ENCODE measurements around the gene TMEM178B.

GRCh38 chr7:141150465-141150864 lies 76.6 kb downstream of the TMEM178B start:
- TF ChIP-seq GABPB1 (CRISPR knock-in tag; IDR thresholded peaks at IDR 0.05) (no peak), STAG1 (CRISPR knock-in tag; IDR thresholded peaks at IDR 0.05) (no peak), ZSCAN12 (CRISPR knock-in tag; IDR thresholded peaks at IDR 0.05) (no peak), POLR2A (IDR thresholded peaks at IDR 0.05; ENCODE audit: insufficient read depth in 1 of 2, low read depth in 2 of 2, low read length in 2 of 2) (no peak), HDAC6 (IDR thresholded peaks at IDR 0.05; ENCODE audit: low read depth, low read length) (no peak), NONO (IDR thresholded peaks at IDR 0.05) (no peak), NONO (CRISPR knock-in tag; conservative IDR thresholded peaks at IDR 0.05) (no peak), ESRRA (CRISPR knock-in tag; IDR thresholded peaks at IDR 0.05; ENCODE audit: low read depth) (no peak), CBX2 (IDR thresholded peaks at IDR 0.05; ENCODE audit: low read depth, low read length) (no peak), CBX2 (CRISPR knock-in tag; IDR thresholded peaks at IDR 0.05; ENCODE audit: low read depth) (no peak)
- TF ChIP-seq, protein P1, sequence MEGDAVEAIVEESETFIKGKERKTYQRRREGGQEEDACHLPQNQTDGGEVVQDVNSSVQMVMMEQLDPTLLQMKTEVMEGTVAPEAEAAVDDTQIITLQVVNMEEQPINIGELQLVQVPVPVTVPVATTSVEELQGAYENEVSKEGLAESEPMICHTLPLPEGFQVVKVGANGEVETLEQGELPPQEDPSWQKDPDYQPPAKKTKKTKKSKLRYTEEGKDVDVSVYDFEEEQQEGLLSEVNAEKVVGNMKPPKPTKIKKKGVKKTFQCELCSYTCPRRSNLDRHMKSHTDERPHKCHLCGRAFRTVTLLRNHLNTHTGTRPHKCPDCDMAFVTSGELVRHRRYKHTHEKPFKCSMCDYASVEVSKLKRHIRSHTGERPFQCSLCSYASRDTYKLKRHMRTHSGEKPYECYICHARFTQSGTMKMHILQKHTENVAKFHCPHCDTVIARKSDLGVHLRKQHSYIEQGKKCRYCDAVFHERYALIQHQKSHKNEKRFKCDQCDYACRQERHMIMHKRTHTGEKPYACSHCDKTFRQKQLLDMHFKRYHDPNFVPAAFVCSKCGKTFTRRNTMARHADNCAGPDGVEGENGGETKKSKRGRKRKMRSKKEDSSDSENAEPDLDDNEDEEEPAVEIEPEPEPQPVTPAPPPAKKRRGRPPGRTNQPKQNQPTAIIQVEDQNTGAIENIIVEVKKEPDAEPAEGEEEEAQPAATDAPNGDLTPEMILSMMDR (CRISPR knock-in tag; IDR thresholded peaks at IDR 0.05) = no peak
- TF ChIP-seq, protein P2, sequence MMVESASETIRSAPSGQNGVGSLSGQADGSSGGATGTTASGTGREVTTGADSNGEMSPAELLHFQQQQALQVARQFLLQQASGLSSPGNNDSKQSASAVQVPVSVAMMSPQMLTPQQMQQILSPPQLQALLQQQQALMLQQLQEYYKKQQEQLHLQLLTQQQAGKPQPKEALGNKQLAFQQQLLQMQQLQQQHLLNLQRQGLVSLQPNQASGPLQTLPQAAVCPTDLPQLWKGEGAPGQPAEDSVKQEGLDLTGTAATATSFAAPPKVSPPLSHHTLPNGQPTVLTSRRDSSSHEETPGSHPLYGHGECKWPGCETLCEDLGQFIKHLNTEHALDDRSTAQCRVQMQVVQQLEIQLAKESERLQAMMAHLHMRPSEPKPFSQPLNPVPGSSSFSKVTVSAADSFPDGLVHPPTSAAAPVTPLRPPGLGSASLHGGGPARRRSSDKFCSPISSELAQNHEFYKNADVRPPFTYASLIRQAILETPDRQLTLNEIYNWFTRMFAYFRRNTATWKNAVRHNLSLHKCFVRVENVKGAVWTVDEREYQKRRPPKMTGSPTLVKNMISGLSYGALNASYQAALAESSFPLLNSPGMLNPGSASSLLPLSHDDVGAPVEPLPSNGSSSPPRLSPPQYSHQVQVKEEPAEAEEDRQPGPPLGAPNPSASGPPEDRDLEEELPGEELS (CRISPR knock-in tag; IDR thresholded peaks at IDR 0.05) = no peak
- TF ChIP-seq, protein P3, sequence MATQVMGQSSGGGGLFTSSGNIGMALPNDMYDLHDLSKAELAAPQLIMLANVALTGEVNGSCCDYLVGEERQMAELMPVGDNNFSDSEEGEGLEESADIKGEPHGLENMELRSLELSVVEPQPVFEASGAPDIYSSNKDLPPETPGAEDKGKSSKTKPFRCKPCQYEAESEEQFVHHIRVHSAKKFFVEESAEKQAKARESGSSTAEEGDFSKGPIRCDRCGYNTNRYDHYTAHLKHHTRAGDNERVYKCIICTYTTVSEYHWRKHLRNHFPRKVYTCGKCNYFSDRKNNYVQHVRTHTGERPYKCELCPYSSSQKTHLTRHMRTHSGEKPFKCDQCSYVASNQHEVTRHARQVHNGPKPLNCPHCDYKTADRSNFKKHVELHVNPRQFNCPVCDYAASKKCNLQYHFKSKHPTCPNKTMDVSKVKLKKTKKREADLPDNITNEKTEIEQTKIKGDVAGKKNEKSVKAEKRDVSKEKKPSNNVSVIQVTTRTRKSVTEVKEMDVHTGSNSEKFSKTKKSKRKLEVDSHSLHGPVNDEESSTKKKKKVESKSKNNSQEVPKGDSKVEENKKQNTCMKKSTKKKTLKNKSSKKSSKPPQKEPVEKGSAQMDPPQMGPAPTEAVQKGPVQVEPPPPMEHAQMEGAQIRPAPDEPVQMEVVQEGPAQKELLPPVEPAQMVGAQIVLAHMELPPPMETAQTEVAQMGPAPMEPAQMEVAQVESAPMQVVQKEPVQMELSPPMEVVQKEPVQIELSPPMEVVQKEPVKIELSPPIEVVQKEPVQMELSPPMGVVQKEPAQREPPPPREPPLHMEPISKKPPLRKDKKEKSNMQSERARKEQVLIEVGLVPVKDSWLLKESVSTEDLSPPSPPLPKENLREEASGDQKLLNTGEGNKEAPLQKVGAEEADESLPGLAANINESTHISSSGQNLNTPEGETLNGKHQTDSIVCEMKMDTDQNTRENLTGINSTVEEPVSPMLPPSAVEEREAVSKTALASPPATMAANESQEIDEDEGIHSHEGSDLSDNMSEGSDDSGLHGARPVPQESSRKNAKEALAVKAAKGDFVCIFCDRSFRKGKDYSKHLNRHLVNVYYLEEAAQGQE (IDR thresholded peaks at IDR 0.05; ENCODE audit: borderline replicate concordance in 1 of 2, low read depth in 1 of 2, low read length in 2 of 2) = no peak
- TF ChIP-seq, protein P4, sequence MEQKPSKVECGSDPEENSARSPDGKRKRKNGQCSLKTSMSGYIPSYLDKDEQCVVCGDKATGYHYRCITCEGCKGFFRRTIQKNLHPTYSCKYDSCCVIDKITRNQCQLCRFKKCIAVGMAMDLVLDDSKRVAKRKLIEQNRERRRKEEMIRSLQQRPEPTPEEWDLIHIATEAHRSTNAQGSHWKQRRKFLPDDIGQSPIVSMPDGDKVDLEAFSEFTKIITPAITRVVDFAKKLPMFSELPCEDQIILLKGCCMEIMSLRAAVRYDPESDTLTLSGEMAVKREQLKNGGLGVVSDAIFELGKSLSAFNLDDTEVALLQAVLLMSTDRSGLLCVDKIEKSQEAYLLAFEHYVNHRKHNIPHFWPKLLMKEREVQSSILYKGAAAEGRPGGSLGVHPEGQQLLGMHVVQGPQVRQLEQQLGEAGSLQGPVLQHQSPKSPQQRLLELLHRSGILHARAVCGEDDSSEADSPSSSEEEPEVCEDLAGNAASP (CRISPR knock-in tag; IDR thresholded peaks at IDR 0.05; ENCODE audit: borderline replicate concordance) = no peak

Data from HepG2 (cell line).